WTC11 (cell line): Measurements from ENCODE around the gene ZMYM5. TPM values are rescaled to one million over a fixed set of nuclear protein-coding genes. Genes with fewer than 3 reads are reported as not detected.

Experiments
- ATF1 ChIP-seq: sonication (generic); formaldehyde crosslinking; IDR thresholded peaks from 2 replicates; pipeline ENCODE4 v1.8.1; 2023; ENCODE audit warnings: mild to moderate bottlenecking, moderate library complexity, missing genetic modification reagents
- CBFB ChIP-seq: sonication (generic); formaldehyde crosslinking; IDR thresholded peaks from 2 replicates; pipeline ENCODE4 v1.8.1; 2022; ENCODE audit warnings: mild to moderate bottlenecking, low read depth, missing genetic modification reagents
- CREB1 ChIP-seq: sonication (generic); formaldehyde crosslinking; IDR thresholded peaks from 2 replicates; pipeline ENCODE4 v1.8.0; 2023; ENCODE audit warnings: mild to moderate bottlenecking, missing genetic modification reagents
- CREM ChIP-seq: sonication (generic); formaldehyde crosslinking; IDR thresholded peaks from 2 replicates; pipeline ENCODE4 v1.8.1; 2022; ENCODE audit warnings: mild to moderate bottlenecking, missing genetic modification reagents, moderate library complexity
- ESRRA ChIP-seq: sonication (generic); formaldehyde crosslinking; IDR thresholded peaks from 2 replicates; pipeline ENCODE4 v1.8.1; 2022; ENCODE audit warnings: mild to moderate bottlenecking, missing genetic modification reagents, borderline replicate concordance
- FOXJ3 ChIP-seq: sonication (generic); formaldehyde crosslinking; IDR thresholded peaks from 2 replicates; pipeline ENCODE4 v1.9.0; 2021; ENCODE audit warnings: missing genetic modification reagents, mild to moderate bottlenecking, borderline replicate concordance
- GRHL2 ChIP-seq: fragments of 250-450 bp; sonication (Bioruptor Pico); IDR thresholded peaks from 2 replicates; pipeline ENCODE4 v1.8.0; 2022; ENCODE audit warnings: mild to moderate bottlenecking, moderate library complexity; ENCODE audit not compliant: insufficient replicate concordance, severe bottlenecking
- GTF2I ChIP-seq: fragments of 250-450 bp; sonication (Bioruptor Pico); conservative IDR thresholded peaks from 2 replicates; pipeline ENCODE4 v1.4.0; 2021; ENCODE audit warnings: mild to moderate bottlenecking
- JAZF1 ChIP-seq: fragments of 250-450 bp; sonication (Bioruptor Pico); IDR thresholded peaks from 2 replicates; pipeline ENCODE4 v1.9.0; 2021; ENCODE audit warnings: moderate library complexity, mild to moderate bottlenecking, inconsistent platforms
- MXD4 ChIP-seq: fragments of 250-450 bp; sonication (Bioruptor Pico); IDR thresholded peaks from 2 replicates; pipeline ENCODE4 v1.8.0; 2021; ENCODE audit warnings: mild to moderate bottlenecking, moderate library complexity, borderline replicate concordance
- NFATC4 ChIP-seq: fragments of 250-450 bp; sonication (Bioruptor Pico); IDR thresholded peaks from 2 replicates; pipeline ENCODE4 v1.9.0; 2021; ENCODE audit warnings: mild to moderate bottlenecking
- NFE2L1 ChIP-seq: sonication (generic); formaldehyde crosslinking; IDR thresholded peaks from 2 replicates; pipeline ENCODE4 v1.8.1; 2023; ENCODE audit warnings: missing genetic modification reagents
- NFYB ChIP-seq: sonication (generic); formaldehyde crosslinking; conservative IDR thresholded peaks from 2 replicates; pipeline ENCODE4 v1.8.0; 2022; ENCODE audit warnings: low read depth, missing genetic modification reagents
- NR1H2 ChIP-seq: sonication (generic); formaldehyde crosslinking; IDR thresholded peaks from 2 replicates; pipeline ENCODE4 v1.9.0; 2021; ENCODE audit warnings: mild to moderate bottlenecking, moderate library complexity, missing genetic modification reagents
- PRRX2 ChIP-seq: fragments of 250-450 bp; sonication (Bioruptor Pico); IDR thresholded peaks from 2 replicates; pipeline ENCODE4 v1.8.0; 2021; ENCODE audit warnings: mild to moderate bottlenecking
- RORB ChIP-seq: fragments of 250-450 bp; sonication (Bioruptor Pico); IDR thresholded peaks from 2 replicates; pipeline ENCODE4 v1.9.0; 2021; ENCODE audit warnings: mild to moderate bottlenecking
- TEAD1 ChIP-seq: sonication (generic); formaldehyde crosslinking; IDR thresholded peaks from 2 replicates; pipeline ENCODE4 v1.8.0; 2022; ENCODE audit warnings: mild to moderate bottlenecking, missing genetic modification reagents
- TP53 ChIP-seq: sonication (generic); formaldehyde crosslinking; IDR thresholded peaks from 2 replicates; pipeline ENCODE4 v1.8.1; 2023; ENCODE audit warnings: mild to moderate bottlenecking, missing genetic modification reagents
- ZNF121 ChIP-seq: sonication (generic); formaldehyde crosslinking; IDR thresholded peaks from 2 replicates; pipeline ENCODE4 v1.8.0; 2023; ENCODE audit warnings: missing genetic modification reagents
- ZNF232 ChIP-seq: sonication (generic); formaldehyde crosslinking; IDR thresholded peaks from 2 replicates; pipeline ENCODE4 v1.8.0; 2022; ENCODE audit warnings: mild to moderate bottlenecking, missing genetic modification reagents
- ZNF416 ChIP-seq: fragments of 250-450 bp; sonication (Bioruptor Pico); IDR thresholded peaks from 2 replicates; pipeline ENCODE4 v1.9.0; 2021; ENCODE audit warnings: mild to moderate bottlenecking, inconsistent platforms
- ZNF671 ChIP-seq: fragments of 250-450 bp; sonication (Bioruptor Pico); IDR thresholded peaks from 2 replicates; pipeline ENCODE4 v1.8.0; 2021; ENCODE audit warnings: mild to moderate bottlenecking
- total RNA-seq: library from RNA; stranded (reverse); gene quantifications from 3 replicates; pipeline ENCODE4 v1.2.3, GENCODE V29; 2021
- TF ChIP-seq, protein P1 (sequence below): fragments of 250-450 bp; sonication (Bioruptor Pico); conservative IDR thresholded peaks from 2 replicates; pipeline ENCODE4 v1.9.0; 2021; ENCODE audit warnings: mild to moderate bottlenecking
- TF ChIP-seq, protein P2 (sequence below): fragments of 250-450 bp; sonication (Bioruptor Pico); IDR thresholded peaks from 2 replicates; pipeline ENCODE4 v1.9.0; 2021; ENCODE audit warnings: mild to moderate bottlenecking, borderline replicate concordance
- TF ChIP-seq, protein P3 (sequence below): sonication (generic); formaldehyde crosslinking; IDR thresholded peaks from 2 replicates; pipeline ENCODE4 v1.8.1; 2023; ENCODE audit warnings: mild to moderate bottlenecking, moderate library complexity, missing genetic modification reagents
- TF ChIP-seq, protein P4 (sequence below): fragments of 200-600 bp; IDR thresholded peaks from 2 replicates; pipeline ENCODE4 v1.8.0; 2022; ENCODE audit warnings: antibody characterized with exemption
- TF ChIP-seq, protein P5 (sequence below): sonication (generic); formaldehyde crosslinking; IDR thresholded peaks from 2 replicates; pipeline ENCODE4 v1.8.0; 2022; ENCODE audit warnings: mild to moderate bottlenecking, missing genetic modification reagents
- TF ChIP-seq, protein P6 (sequence below): sonication (generic); formaldehyde crosslinking; IDR thresholded peaks from 2 replicates; pipeline ENCODE4 v1.8.1; 2022; ENCODE audit warnings: mild to moderate bottlenecking, moderate library complexity, missing genetic modification reagents
- TF ChIP-seq, protein P7 (sequence below): fragments of 250-450 bp; sonication (Bioruptor Pico); IDR thresholded peaks from 2 replicates; pipeline ENCODE4 v1.9.0; 2021; ENCODE audit warnings: moderate library complexity, mild to moderate bottlenecking, inconsistent platforms, borderline replicate concordance

Gene ZMYM5
- total RNA-seq, 1 experiment from 2014 or later = 10.3 TPM

DNA sequence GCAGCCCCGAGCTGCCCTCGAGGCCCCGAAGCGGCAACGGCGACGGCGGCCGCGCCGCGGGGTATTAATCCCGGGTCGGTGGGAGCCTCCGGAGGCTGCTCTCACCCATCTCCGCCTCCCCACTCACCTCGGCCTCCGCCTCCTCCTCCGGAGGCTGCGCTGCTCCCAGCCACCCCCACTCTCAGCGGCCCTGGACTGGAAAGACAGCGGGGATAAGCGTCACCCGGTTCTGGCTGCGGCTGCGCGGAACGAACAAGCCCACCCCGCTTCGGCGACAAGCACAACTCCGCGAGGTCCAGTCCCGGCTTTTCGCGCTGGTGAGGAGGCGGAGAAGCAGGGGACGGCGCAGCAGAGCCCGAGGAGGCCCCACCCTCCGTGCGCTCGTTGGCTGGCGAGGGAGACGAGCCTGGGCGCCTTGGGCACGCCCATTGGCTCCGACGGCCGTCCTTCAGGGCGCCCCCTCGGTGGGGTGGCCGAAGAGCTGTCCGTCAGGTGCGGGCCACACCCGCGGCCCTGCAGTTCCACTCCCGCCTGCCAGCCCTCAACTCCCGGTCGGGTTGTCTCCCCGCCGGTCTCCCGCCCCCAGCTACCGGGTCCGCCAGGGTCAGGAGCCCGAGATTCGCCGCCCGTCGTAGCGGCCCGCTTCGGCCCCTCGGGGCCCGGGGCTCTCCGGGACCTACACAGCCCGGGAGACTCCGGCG is at the start of gene ZMYM5 (continued):
- TF ChIP-seq, protein P1, sequence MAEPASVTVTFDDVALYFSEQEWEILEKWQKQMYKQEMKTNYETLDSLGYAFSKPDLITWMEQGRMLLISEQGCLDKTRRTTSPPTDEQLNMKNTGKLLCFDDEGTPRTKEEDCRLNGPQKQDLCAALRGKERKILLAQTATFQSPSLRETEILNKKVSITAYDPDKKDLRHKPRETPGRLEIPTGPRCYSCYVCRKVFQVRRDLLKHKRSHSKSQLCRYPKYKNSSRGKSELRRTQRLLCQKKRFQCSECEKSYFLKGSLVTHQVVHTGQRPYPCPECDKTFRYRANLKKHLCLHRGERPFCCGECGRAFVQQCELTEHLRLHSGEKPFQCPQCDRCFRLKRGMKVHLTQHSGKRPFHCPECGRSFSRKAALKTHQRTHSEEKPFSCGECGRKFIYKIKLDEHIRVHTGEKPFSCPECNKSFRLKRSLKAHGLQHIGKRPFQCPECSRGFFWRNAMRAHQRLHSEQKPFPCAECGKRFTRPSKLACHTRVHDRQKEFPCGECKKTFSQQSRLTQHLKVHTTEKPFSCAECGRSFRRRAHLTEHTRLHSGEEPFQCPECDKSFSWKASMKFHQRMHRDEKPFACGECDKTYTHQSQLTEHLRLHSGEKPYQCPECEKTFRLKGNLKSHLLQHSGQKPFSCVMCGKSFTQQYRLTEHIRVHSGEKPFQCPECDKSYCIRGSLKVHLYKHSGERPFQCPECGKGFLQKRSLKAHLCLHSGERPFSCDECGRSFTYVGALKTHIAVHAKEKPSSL = no peak
- TF ChIP-seq FOXJ3 (CRISPR knock-in tag) (no peak), CBFB (no peak), GRHL2 (CRISPR knock-in tag) (no peak), CREB1 (CRISPR knock-in tag) (no peak), CREM (peak; percentile 19; the same call in 1 of the 2 replicates), NR1H2 (CRISPR knock-in tag) (no peak), ZNF232 (CRISPR knock-in tag) (no peak), ZNF416 (CRISPR knock-in tag) (no peak), NFE2L1 (no peak), PRRX2 (no peak), RORB (no peak), NFYB (CRISPR knock-in tag) (peak; percentile 98), NFATC4 (CRISPR knock-in tag) (no peak), ZNF121 (CRISPR knock-in tag) (no peak), ZNF671 (CRISPR knock-in tag) (no peak), ATF1 (CRISPR knock-in tag) (no peak), MXD4 (CRISPR knock-in tag) (no peak), JAZF1 (CRISPR knock-in tag) (no peak), GTF2I (CRISPR knock-in tag) (no peak), TEAD1 (peak; percentile 78; the same call in 1 of the 2 replicates), ESRRA (CRISPR knock-in tag) (no peak), TP53 (CRISPR knock-in tag) (0 out of 2 replicates have a peak, but pooled peaks have one; percentile 15)
- TF ChIP-seq, protein P2, sequence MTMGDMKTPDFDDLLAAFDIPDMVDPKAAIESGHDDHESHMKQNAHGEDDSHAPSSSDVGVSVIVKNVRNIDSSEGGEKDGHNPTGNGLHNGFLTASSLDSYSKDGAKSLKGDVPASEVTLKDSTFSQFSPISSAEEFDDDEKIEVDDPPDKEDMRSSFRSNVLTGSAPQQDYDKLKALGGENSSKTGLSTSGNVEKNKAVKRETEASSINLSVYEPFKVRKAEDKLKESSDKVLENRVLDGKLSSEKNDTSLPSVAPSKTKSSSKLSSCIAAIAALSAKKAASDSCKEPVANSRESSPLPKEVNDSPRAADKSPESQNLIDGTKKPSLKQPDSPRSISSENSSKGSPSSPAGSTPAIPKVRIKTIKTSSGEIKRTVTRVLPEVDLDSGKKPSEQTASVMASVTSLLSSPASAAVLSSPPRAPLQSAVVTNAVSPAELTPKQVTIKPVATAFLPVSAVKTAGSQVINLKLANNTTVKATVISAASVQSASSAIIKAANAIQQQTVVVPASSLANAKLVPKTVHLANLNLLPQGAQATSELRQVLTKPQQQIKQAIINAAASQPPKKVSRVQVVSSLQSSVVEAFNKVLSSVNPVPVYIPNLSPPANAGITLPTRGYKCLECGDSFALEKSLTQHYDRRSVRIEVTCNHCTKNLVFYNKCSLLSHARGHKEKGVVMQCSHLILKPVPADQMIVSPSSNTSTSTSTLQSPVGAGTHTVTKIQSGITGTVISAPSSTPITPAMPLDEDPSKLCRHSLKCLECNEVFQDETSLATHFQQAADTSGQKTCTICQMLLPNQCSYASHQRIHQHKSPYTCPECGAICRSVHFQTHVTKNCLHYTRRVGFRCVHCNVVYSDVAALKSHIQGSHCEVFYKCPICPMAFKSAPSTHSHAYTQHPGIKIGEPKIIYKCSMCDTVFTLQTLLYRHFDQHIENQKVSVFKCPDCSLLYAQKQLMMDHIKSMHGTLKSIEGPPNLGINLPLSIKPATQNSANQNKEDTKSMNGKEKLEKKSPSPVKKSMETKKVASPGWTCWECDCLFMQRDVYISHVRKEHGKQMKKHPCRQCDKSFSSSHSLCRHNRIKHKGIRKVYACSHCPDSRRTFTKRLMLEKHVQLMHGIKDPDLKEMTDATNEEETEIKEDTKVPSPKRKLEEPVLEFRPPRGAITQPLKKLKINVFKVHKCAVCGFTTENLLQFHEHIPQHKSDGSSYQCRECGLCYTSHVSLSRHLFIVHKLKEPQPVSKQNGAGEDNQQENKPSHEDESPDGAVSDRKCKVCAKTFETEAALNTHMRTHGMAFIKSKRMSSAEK (CRISPR knock-in tag) = no peak
- TF ChIP-seq, protein P3, sequence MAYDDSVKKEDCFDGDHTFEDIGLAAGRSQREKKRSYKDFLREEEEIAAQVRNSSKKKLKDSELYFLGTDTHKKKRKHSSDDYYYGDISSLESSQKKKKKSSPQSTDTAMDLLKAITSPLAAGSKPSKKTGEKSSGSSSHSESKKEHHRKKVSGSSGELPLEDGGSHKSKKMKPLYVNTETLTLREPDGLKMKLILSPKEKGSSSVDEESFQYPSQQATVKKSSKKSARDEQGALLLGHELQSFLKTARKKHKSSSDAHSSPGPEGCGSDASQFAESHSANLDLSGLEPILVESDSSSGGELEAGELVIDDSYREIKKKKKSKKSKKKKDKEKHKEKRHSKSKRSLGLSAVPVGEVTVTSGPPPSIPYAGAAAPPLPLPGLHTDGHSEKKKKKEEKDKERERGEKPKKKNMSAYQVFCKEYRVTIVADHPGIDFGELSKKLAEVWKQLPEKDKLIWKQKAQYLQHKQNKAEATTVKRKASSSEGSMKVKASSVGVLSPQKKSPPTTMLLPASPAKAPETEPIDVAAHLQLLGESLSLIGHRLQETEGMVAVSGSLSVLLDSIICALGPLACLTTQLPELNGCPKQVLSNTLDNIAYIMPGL (CRISPR knock-in tag) = peak; percentile 42; the same call in 1 of the 2 replicates
- TF ChIP-seq, protein P4, sequence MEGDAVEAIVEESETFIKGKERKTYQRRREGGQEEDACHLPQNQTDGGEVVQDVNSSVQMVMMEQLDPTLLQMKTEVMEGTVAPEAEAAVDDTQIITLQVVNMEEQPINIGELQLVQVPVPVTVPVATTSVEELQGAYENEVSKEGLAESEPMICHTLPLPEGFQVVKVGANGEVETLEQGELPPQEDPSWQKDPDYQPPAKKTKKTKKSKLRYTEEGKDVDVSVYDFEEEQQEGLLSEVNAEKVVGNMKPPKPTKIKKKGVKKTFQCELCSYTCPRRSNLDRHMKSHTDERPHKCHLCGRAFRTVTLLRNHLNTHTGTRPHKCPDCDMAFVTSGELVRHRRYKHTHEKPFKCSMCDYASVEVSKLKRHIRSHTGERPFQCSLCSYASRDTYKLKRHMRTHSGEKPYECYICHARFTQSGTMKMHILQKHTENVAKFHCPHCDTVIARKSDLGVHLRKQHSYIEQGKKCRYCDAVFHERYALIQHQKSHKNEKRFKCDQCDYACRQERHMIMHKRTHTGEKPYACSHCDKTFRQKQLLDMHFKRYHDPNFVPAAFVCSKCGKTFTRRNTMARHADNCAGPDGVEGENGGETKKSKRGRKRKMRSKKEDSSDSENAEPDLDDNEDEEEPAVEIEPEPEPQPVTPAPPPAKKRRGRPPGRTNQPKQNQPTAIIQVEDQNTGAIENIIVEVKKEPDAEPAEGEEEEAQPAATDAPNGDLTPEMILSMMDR = no peak
- TF ChIP-seq, protein P5, sequence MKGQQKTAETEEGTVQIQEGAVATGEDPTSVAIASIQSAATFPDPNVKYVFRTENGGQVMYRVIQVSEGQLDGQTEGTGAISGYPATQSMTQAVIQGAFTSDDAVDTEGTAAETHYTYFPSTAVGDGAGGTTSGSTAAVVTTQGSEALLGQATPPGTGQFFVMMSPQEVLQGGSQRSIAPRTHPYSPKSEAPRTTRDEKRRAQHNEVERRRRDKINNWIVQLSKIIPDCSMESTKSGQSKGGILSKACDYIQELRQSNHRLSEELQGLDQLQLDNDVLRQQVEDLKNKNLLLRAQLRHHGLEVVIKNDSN (CRISPR knock-in tag) = peak; percentile 48; the same call in 1 of the 2 replicates
- TF ChIP-seq, protein P6, sequence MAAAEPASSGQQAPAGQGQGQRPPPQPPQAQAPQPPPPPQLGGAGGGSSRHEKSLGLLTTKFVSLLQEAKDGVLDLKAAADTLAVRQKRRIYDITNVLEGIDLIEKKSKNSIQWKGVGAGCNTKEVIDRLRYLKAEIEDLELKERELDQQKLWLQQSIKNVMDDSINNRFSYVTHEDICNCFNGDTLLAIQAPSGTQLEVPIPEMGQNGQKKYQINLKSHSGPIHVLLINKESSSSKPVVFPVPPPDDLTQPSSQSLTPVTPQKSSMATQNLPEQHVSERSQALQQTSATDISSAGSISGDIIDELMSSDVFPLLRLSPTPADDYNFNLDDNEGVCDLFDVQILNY (CRISPR knock-in tag) = peak; percentile 36; the same call in 1 of the 2 replicates
- TF ChIP-seq, protein P7, sequence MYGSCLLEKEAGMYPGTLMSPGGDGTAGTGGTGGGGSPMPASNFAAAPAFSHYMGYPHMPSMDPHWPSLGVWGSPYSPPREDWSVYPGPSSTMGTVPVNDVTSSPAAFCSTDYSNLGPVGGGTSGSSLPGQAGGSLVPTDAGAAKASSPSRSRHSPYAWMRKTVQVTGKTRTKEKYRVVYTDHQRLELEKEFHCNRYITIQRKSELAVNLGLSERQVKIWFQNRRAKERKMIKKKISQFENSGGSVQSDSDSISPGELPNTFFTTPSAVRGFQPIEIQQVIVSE (CRISPR knock-in tag) = no peak
